SJSA1 (cell line): Measurements from ENCODE around the gene MAB21L4. TPM values are rescaled to one million over a fixed set of nuclear protein-coding genes. Genes with fewer than 3 reads are reported as not detected.

Experiments used
- DNase-seq, 2 experiments: peaks; one replicate each; pipeline ENCODE4 v3.0.0-alpha.2; 2015 to 2020; ENCODE audit warnings: low spot score in 2 of 2, low read depth in 1 of 2
- H3K27ac ChIP-seq: fragments of 250-450 bp; sonication (Bioruptor Pico); 2 replicates; pipeline ENCODE4 v1.5.1; 2020; ENCODE audit warnings: mild to moderate bottlenecking, moderate library complexity
- H3K27me3 ChIP-seq: fragments of 250-450 bp; sonication (Bioruptor Pico); replicated peaks from 2 replicates; pipeline ENCODE4 v1.5.1; 2020; ENCODE audit warnings: mild to moderate bottlenecking, moderate library complexity
- H3K36me3 ChIP-seq: fragments of 250-450 bp; sonication (Bioruptor Pico); 2 replicates; pipeline ENCODE4 v1.5.1; 2020; ENCODE audit warnings: mild to moderate bottlenecking
- H3K4me1 ChIP-seq: fragments of 250-450 bp; sonication (Bioruptor Pico); replicated peaks from 2 replicates; pipeline ENCODE4 v1.6.1; 2021; ENCODE audit warnings: mild to moderate bottlenecking
- H3K4me3 ChIP-seq: fragments of 250-450 bp; sonication (Bioruptor Pico); 2 replicates; pipeline ENCODE4 v1.5.1; 2020; ENCODE audit warnings: mild to moderate bottlenecking
- H3K9me3 ChIP-seq: fragments of 250-450 bp; sonication (Bioruptor Pico); replicated peaks from 2 replicates; pipeline ENCODE4 v1.5.1; 2020; ENCODE audit warnings: mild to moderate bottlenecking
- total RNA-seq: library from RNA; depleted of rRNA; stranded (reverse); fragments of >200 nt; shearing (Covaris generic); gene quantifications from 2 replicates; pipeline ENCODE4 v1.2.3, GENCODE V29; 2014

Gene MAB21L4
- total RNA-seq, 1 experiment from 2014 or later, result 0.42 TPM

DNA sequence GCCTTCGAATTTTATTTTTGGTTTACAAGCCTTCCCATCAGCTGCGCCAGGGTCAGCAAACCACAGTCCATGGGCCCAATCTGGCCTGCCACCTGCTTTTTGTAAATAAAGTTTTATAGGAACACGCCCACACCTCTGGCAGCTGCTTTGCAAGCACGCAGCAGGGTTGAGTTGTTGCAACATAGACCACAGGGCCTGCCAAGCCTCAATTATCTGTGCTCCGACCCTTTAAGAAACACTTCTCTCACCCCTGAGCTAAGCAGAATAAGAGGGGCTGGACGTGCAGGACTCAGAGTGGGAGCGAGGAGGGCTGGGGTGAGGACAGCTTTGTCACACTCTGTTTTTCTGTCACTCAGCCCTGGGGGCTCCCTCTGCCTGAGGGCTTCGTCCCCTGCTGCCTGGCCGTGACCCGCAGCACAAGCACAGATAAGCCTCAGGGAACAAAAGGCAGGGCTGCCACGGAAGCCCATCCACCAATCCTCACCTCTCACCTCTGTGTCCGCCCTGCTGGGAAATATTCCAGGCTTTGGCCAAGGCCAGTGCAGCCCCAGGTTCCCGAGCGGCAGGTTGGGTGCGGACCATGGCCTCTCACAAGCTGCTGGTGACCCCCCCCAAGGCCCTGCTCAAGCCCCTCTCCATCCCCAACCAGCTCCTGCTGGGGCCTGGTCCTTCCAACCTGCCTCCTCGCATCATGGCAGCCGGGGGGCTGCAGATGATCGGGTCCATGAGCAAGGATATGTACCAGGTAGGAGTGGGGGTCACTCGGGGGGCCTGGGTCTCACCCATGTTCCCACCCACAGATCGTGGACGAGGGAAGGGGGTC, 27.5 kb downstream of the MAB21L4 start, which contains the start of gene AGXT:
Gene AGXT, plus strand, starts transcription at position 539 of the 823 bp plus-strand sequence. Its CDS starts 42 bp downstream, at position 581.
- Histone ChIP-seq H3K4me3 (no peak within 1 kb of the TSS), H3K9me3 (no peaks in the 10 kb centered on the region), H3K27ac (no peak within 1 kb of the TSS), H3K36me3 (no peaks in the 10 kb centered on the region), H3K4me1 (peaks cover 11% of the 10 kb centered on the region), H3K27me3 (no peaks in the 10 kb centered on the region)
- peak in 1 of 2 experiments; percentile 43 for DNase-seq

DNA sequence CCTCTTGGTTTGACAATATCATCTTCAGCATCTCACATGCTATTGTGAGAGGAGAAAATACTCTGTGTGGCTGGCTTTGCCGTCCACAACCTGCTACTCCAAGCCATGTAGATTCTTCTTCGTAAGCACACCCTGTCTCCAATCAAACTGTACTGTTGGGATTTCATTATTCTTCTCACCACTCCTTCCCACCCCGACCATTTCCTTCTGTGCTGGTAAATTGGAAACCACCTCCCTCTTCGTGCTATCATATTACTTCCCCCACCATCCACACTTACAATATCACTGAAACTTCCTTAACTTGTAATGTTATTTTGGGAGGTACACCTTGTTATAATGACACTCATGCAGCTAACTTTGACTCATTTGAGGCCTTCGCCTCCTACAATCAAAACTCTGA, 30.6 kb downstream of the MAB21L4 start:
- H3K27me3 ChIP-seq, result no peaks in the 10 kb centered on the region

DNA sequence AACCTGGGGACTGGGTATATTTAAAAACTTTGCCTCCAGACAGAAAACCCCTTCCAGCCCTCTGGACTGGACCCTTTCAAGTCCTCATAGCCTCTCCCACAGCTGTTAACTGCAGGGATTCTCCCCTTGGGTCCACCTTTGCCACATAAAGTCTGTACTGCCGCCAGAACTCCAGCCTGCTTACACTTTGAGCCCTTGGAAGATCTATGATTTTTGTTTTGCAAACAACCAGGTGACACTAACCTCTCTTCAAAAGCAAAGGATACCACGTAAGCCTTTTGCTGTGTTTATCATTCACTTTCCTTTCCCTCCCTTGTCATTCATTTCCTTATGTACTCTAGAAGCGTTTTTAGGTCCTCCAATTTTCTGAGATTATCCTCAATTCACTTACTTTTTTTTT, 31.5 kb downstream of the MAB21L4 start:
- Histone ChIP-seq H3K9me3 (no peaks in the 10 kb centered on the region), H3K36me3 (no peaks in the 10 kb centered on the region), H3K27ac (no peak overlapping the region), H3K4me3 (no peak overlapping the region), H3K4me1 (no peaks in the 10 kb centered on the region; the same call in 1 of the 2 replicates), H3K27me3 (no peaks in the 10 kb centered on the region)
- no peak for DNase-seq

More for the DNA sequence above, 30.6 kb downstream of the MAB21L4 start:
- Histone ChIP-seq H3K9me3 (no peaks in the 10 kb centered on the region), H3K4me3 (no peak overlapping the region), H3K27ac (no peak overlapping the region), H3K4me1 (no peaks in the 10 kb centered on the region; the same call in 1 of the 2 replicates), H3K36me3 (no peaks in the 10 kb centered on the region)
- DNase-seq, result no peak

DNA sequence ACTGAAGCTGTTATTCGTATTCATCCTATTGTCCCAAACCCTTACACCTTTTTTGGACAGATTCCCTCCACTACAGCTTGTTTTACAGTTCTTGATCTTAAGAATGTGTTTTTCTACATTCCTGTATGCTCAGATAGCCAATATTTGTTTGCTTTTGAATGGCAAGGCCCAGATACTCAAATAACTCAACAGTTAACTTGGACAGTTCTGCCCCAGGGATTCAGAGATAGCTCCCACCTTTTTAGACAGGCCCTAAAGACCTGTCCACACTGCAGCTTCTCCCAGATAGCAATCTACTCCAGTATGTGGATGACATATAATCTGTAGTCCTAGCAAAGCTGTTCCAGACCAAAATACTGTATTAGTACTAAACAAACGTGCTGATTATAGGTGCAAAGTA, 34.4 kb downstream of the MAB21L4 start:
- Histone ChIP-seq H3K36me3 (no peaks in the 10 kb centered on the region), H3K27me3 (no peaks in the 10 kb centered on the region), H3K27ac (no peak overlapping the region), H3K4me1 (no peaks in the 10 kb centered on the region; the same call in 1 of the 2 replicates), H3K4me3 (no peak overlapping the region), H3K9me3 (no peaks in the 10 kb centered on the region)
- no peak for DNase-seq

DNA sequence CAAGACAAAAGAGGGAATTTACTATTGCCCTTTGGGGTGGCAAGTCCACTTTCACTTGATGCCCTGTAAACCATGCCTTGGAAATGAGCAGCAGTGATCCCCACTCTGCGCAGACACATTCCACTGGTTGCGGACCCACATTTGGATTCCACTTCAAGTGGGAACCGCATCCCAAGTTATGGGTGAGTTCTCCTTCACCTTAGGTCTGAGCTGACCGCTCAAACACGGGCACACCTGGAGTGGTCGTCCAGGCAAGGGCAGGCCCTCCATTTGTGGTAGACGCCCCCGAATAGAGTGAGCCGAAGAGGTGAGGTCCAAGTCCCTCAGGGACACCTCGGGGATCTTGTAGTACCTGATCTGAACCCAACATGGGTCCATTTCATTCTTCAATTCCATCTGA, 37.1 kb downstream of the MAB21L4 start:
- H3K27ac ChIP-seq, result no peak overlapping the region
- H3K4me3 ChIP-seq, result no peak overlapping the region
- no peak for DNase-seq
- H3K9me3 ChIP-seq, result peaks cover 9% of the 10 kb centered on the region; the same call in 1 of the 2 replicates
- no peaks in the 10 kb centered on the region; the same call in 1 of the 2 replicates for H3K4me1 ChIP-seq
- H3K36me3 ChIP-seq, result no peaks in the 10 kb centered on the region
- H3K27me3 ChIP-seq, result no peaks in the 10 kb centered on the region

DNA sequence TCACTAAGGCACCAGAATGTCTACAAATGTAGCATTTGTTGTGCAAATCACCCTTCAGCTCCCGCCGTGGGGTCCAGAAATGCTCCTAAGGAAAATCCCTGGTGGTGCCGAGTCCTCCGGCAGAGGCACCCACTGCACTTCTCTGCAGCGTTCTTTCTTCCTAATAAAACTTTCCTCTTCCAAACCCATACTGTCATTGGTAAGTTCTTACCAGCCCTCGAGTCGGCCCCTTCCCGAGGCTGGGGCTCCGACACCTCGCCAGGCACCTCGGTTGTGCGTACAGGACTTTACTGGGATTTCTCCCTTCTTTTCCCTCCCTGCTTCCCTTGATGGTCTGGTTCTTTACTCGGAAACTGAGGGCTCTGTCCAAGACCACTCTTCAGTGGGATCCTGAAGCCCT, 37.6 kb downstream of the MAB21L4 start:
- DNase-seq, result no peak
- no peaks in the 10 kb centered on the region for H3K27me3 ChIP-seq
- H3K4me3 ChIP-seq, result no peak overlapping the region
- no peaks in the 10 kb centered on the region for H3K36me3 ChIP-seq
- no peaks in the 10 kb centered on the region; the same call in 1 of the 2 replicates for H3K4me1 ChIP-seq
- peaks cover 13% of the 10 kb centered on the region; the same call in 1 of the 2 replicates for H3K9me3 ChIP-seq
- no peak overlapping the region for H3K27ac ChIP-seq

DNA sequence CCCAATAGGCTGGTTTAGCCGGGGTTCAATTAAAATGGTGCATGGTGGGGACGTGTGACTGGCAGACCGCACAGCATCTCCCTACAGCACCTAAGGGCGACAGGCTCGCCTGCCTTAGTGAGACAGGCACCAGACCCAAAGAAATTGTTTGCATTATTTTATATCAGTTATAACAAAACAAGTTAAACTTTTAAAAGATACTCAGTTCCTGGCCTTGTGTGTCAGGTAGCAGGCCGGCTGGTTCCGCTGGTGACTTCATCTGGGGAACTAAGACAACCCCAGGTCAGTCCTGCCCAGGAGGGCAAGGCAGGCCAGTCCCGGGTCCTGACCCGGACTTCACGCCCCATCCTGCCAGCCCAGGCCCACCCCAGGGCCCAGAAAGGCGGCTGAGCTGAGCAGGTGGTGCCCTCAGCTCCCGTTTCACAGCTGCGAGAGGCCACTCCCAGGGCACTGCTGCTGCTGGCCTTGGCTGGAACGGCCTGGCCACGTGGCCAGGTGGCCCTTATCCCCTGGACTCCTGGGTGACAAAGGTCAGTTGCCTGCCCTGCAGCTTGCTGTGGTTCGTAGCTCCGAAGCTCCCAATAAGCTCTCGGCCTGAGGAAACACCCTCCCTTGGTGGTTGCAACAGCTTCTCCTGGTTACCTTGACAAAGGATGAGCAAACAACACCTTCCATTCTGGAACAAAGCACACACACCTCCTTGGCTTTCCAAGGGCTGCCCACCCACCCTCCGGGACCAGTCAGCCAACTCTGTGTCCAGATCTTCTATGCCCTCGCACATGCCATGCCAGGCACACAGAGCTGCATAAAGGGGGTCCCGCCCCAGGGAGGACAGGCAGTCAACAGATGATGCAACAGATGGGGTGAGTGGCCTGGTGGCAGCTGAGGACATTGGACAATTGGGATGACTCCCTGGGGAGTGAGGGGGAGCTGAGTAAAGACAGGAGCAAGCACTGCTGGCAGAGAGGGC, 38.6 kb downstream of the MAB21L4 start:
- no peak overlapping the region for H3K4me3 ChIP-seq
- H3K36me3 ChIP-seq, result no peaks in the 10 kb centered on the region
- no peak overlapping the region for H3K27ac ChIP-seq
- H3K27me3 ChIP-seq, result no peaks in the 10 kb centered on the region
- H3K4me1 ChIP-seq, result peaks cover under 1% of the 10 kb centered on the region
- peaks cover 14% of the 10 kb centered on the region; the same call in 1 of the 2 replicates for H3K9me3 ChIP-seq
- no peak for DNase-seq

DNA sequence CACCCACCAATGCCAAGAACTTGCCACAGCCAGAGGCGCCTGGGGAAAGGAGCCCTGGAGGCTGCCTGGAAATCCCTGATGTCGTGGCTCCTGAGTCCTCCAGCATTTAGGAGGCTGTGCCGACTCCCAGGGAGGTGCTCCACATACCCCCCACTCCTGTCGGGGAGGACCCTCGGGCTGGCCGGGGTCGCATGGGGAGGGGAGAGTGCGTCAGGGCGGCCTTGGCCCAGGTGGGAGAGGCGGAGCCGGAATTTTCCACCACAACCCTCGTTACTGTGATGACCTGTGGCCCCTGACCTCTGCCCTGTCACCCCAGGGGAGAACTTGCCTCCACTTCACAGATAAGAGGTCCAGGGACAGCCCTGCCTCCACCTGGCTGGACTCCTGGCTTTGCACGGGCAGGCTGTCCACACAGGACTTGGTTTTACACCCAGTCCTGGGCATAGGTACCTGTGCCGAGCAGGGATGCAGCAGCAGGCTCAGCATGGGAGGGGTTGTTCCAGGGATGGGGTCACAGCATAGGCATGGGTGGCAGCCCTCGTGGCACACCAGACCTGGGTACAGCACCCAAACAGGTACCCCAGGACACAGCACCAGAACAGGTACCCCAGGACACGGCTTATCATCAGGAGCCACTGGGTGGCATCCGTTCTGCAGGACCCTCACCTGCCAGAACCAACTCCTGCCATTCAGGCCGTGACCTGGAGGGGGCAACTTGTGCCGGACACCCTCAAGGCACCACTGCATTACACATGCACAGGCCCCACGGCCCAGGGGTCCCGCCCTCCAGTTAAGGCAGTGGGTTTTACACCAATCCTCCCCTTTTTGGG, 39.6 kb downstream of the MAB21L4 start:
- no peak overlapping the region for H3K27ac ChIP-seq
- no peaks in the 10 kb centered on the region for H3K36me3 ChIP-seq
- peaks cover 10% of the 10 kb centered on the region for H3K4me1 ChIP-seq
- H3K9me3 ChIP-seq, result peaks cover 14% of the 10 kb centered on the region; the same call in 1 of the 2 replicates
- no peak overlapping the region for H3K4me3 ChIP-seq
- DNase-seq, result no peak
- H3K27me3 ChIP-seq, result no peaks in the 10 kb centered on the region

DNA sequence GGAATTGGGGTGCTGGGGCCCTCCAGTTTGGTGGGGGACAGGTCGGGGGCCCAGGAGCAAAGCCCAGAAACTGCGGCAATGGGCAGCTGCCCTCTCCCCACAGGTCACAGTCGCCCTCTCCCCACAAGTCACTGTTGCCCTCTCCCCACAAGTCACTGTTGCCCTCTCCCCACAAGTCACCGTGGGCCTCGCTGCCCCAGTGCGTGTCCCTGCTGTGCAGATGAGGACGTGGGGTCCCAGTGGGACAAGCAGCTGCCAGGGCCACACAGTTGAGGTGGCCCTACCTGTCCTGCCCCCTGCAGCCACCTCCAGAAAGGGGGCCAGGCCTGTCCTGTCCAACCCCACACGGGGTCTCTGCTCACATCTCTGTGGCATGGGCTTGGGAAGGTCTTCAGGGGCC, 40.3 kb downstream of the MAB21L4 start:
- no peak for DNase-seq
- H3K27me3 ChIP-seq, result no peaks in the 10 kb centered on the region
- no peaks in the 10 kb centered on the region for H3K36me3 ChIP-seq
- H3K4me3 ChIP-seq, result no peak overlapping the region
- H3K9me3 ChIP-seq, result peaks cover 14% of the 10 kb centered on the region; the same call in 1 of the 2 replicates
- H3K27ac ChIP-seq, result no peak overlapping the region
- H3K4me1 ChIP-seq, result peaks cover 17% of the 10 kb centered on the region

DNA sequence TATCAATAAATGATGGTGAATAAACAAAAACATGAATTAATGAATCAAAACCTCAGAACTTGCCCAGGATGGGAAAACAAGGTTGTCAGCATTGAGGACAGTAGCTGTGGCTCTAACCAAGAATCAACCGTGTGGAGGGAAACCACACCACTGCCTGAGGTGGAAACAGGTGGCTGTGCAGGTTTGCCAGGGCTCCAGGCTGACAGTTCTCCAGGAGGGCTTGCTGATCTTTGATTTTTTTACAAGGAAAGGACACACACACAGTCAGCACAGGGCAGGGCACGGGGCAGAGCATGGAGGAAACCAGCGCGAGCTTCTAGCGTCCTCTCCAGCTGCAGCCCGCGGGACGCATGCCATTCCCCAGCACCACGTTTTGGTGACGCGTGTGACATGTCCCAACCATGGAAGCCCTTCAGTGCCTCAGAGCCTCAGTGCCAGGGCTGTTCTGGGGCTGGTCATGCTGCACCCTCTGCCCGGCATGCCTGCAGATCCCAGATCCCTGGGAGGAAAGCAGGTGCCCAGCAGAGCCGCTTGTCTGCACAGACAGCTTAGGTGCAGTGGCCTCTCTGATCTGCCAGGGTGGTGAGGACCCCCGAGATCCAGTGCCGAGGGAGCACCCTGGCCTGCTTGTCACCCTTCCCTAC, 43.2 kb downstream of the MAB21L4 start:
- Histone ChIP-seq H3K36me3 (no peaks in the 10 kb centered on the region), H3K9me3 (peaks cover 14% of the 10 kb centered on the region; the same call in 1 of the 2 replicates), H3K4me1 (peaks cover 17% of the 10 kb centered on the region), H3K4me3 (no peak overlapping the region), H3K27me3 (no peaks in the 10 kb centered on the region), H3K27ac (no peak overlapping the region)
- no peak for DNase-seq

DNA sequence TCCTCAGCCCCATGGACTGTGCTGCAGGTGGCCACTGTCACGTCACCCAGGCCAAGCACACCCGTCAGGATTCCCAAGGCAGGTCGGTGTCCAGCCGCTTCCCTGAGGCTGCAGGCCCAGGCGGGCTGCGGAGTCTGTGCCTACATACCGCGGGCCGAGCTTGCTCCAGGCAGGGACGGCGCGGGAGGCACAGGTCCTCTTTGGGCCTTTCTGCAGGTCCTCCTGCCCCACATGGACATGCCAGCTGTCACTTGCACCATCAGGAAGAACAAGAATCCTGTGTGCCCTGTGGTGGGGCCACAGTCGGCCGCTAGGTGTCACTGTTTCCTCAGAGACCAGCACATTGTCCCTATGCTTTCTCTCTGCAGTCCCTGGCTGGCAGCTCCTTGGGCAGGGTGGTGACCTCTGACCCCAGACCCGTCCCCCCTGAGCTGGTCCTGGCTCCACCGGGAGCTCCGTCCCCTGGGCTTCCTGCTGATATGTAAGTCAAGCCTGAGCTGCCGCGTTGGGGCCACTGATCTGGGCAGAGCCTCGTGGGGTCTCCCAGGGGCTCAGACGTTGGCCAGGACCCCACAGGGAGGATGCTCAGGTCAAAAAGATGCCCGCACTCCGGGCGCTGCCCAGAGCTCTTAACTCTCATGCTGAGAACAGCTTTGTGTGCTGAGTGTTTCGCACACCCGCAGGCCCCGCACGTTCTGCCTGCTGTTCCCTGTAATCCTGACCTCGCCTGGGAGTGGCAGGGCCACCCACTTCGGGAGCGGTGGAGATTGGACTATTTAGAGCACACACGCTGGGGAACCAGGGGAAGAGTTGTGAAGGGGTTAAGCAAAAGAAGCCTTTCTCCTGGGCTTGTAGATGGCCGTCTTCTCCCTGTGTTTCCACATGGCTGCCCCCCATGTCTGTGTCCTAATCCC, 44.6 kb downstream of the MAB21L4 start:
- peaks cover 14% of the 10 kb centered on the region; the same call in 1 of the 2 replicates for H3K9me3 ChIP-seq
- peaks cover 17% of the 10 kb centered on the region for H3K4me1 ChIP-seq
- no peaks in the 10 kb centered on the region for H3K27me3 ChIP-seq
- peak overlapping the region; percentile 69 for H3K27ac ChIP-seq
- DNase-seq, result peak; percentile 85 to 88
- H3K4me3 ChIP-seq, result no peak overlapping the region
- H3K36me3 ChIP-seq, result no peaks in the 10 kb centered on the region

DNA sequence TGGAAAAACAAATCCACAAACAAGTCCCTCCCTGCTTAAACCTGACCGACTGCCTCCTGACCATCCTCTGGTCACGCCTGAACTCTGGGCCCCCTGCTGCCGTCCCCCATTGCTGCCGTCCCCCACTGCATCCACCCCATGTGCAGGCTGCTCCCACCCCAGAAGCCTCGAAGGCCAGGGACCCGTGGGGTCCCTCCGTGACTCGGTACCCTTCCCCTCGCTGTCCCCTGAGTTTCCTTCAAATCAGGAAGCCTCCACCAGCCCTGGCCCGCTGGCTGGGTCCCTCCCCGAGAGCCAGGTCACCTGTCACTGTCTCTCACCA, 45.2 kb downstream of the MAB21L4 start:
- Histone ChIP-seq H3K4me1 (peaks cover 17% of the 10 kb centered on the region), H3K4me3 (no peak overlapping the region), H3K9me3 (peaks cover 14% of the 10 kb centered on the region; the same call in 1 of the 2 replicates), H3K36me3 (no peaks in the 10 kb centered on the region), H3K27ac (no peak overlapping the region), H3K27me3 (no peaks in the 10 kb centered on the region)
- DNase-seq, result no peak
